Heart left ventricle (tissue), 16 donors: ENCODE results near the gene SPRY2. TPM values are rescaled to one million over a fixed set of nuclear protein-coding genes. Genes with fewer than 3 reads are reported as not detected.
"Not testable (repeated sequence)": the region's sequence is repeated elsewhere in the genome, so short reads cannot be mapped to it uniquely, and the experiment has no call there.

Source experiments
- ATAC-seq, 4 donors: fragments of 200-7000 bp; cut with Tn5 transposase; one replicate each; pipeline ENCODE4 v1.9.1; 2020 to 2022; ENCODE audit warnings: moderate library complexity in 4 of 4, mild to moderate bottlenecking in 3 of 4, moderate number of reproducible peaks in 1 of 4
- DNase-seq, 5 donors: peaks; one replicate each; pipeline ENCODE4 v3.0.0-alpha.2; 2020
- H3K27ac ChIP-seq, 12 donors: fragments of 200-600 bp; sonication (generic) in 4 of 12; one replicate each; pipeline versions ENCODE4 v1.5.0 to v1.8.0; 2016 to 2022; ENCODE audit warnings: mild to moderate bottlenecking in 2 of 12
- H3K27me3 ChIP-seq, 9 donors: fragments of 200-600 bp; sonication (generic) in 2 of 9; one replicate each; pipeline versions ENCODE4 v1.5.1 to v1.8.0; 2016 to 2022; ENCODE audit warnings: mild to moderate bottlenecking in 3 of 9
- H3K36me3 ChIP-seq, 9 donors: fragments of 200-600 bp; sonication (generic) in 2 of 9; one replicate each; pipeline versions ENCODE4 v1.5.0 to v1.8.0; 2018 to 2022; ENCODE audit warnings: mild to moderate bottlenecking in 2 of 9
- H3K4me1 ChIP-seq, 12 donors: fragments of 200-600 bp; sonication (generic) in 4 of 12; one replicate each; pipeline versions ENCODE4 v1.5.0 to v1.8.0; 2016 to 2022; ENCODE audit warnings: mild to moderate bottlenecking in 3 of 12
- H3K4me3 ChIP-seq, 12 donors: fragments of 200-600 bp; sonication (generic) in 4 of 12; one replicate each; pipeline versions ENCODE4 v1.5.0 to v1.8.0; 2017 to 2022; ENCODE audit warnings: mild to moderate bottlenecking in 9 of 12, moderate library complexity in 4 of 12
- H3K9me3 ChIP-seq, 12 donors: fragments of 200-600 bp; sonication (generic) in 4 of 12; one replicate each; pipeline versions ENCODE4 v1.5.0 to v1.8.0; 2016 to 2022; ENCODE audit warnings: mild to moderate bottlenecking in 1 of 12
- CTCF ChIP-seq, 12 donors: fragments of 200-600 bp; sonication (generic) in 4 of 12; IDR thresholded peaks; one replicate each; pipeline versions ENCODE4 v1.5.0 to v1.8.0; 2018 to 2022; ENCODE audit warnings: antibody characterized with exemption in 12 of 12, mild to moderate bottlenecking in 5 of 12
- POLR2A ChIP-seq, 2 donors: fragments of 450-650 bp; IDR thresholded peaks; one replicate each; pipeline ENCODE4 v1.6.1; 2017; ENCODE audit warnings: antibody characterized with exemption in 2 of 2, mild to moderate bottlenecking in 2 of 2, moderate library complexity in 2 of 2
- WGBS, 4 donors: extraction: QIAGEN DNeasy Blood & Tissue Kit in 2 of 4; methylation state at CpG; one replicate each; pipeline versions ENCODE4 v1.1.5 to v1.1.7; 2013 to 2018; 5-methylcytosine and 5-hydroxymethylcytosine counted together
- intact Hi-C, 10 donors: fragments of 100-400 bp; cut with DNase I; formaldehyde crosslinking; loops; one replicate each; pipeline versions ENCODE4 v1.11.1 to v1.14.2; 2022
- polyA plus RNA-seq, 2 donors: library from polyadenylated mRNA; stranded (reverse); fragments of 200-250 nt; gene quantifications; one replicate each; pipeline ENCODE4 v1.2.3, GENCODE V29; 2013
- total RNA-seq, 9 donors: library from RNA; depleted of rRNA in 2 of 9; stranded (reverse); fragments of >200 nt in 2 of 9; fragmentation: NEBNext Ultra II Directional in 3 of 9; extraction: Animal tissue kit (Norgen Biotek cat#: 25700) in 3 of 9; gene quantifications; one replicate each; pipeline versions ENCODE4 v1.1.0 to v1.2.4, GENCODE V29; 2016 to 2023
- donor health status: ischemic (EF 13 %, LVEDD 7.1; RV severe dilation, severe dysfunction).
- donor health status: healthy with polysubstance abuse.
- donor health status: DM: no; HTN: yes; CAD: no.
- donor health status: DM: no; HTN: no; CAD: no.
- donor health status: ischemic (EF 25% LVEDD 6.9; RV normal size, moderate dysfunction).
- donor health status: ischemic (EF 25% LVEDD 5.7; RV mildly dilated, moderate dysfunction).
- donor health status: healthy.
- donor health status: DM: yes; HTN: yes; CAD: no.
- donor health status: ischemic (EF 35%, LVEDD 5.7; RV mildly dilated, moderate dysfunction).
- donor health status: nonischemic (EF 11% LVEDD 7.7; RV severe dilation, severe dysfunction).
- donor health status: DM: yes; HTN: yes; CAD: no.
- donor health status: PGD.
- donor health status: ischemic (EF 29% LVEDD 5.4; RV normal size, mild dysfunction).
- donor health status: nonischemic (EF 23%, LVEDD 6.1; RV moderate dilation, normal function).

SPRY2 gene
- total and polyA plus RNA-seq, 11 donors, result 18.0 to 48.6 (median 31.7) TPM

- DNase-seq, result no peak
- no peaks in the 10 kb centered on the region for H3K36me3 ChIP-seq
- no peak for TF ChIP-seq POLR2A (IDR thresholded peaks at IDR 0.05)
- no peak for TF ChIP-seq CTCF (IDR thresholded peaks at IDR 0.05)
- 75 to 85% (median 79%) methylated on average over 4 of the region's 4 CpGs for WGBS, 4 donors
- intact Hi-C loops, result no loop called here
- peak in 2 of 4 donors; percentile 13 to 19 for ATAC-seq
- H3K27ac ChIP-seq, result peak overlapping the region in 9 of 12 donors; percentile 16 to 62 (median 40)
- no peak overlapping the region for H3K4me3 ChIP-seq
- H3K27me3 ChIP-seq, result no peaks in the 10 kb centered on the region
- H3K9me3 ChIP-seq, result no peaks in the 10 kb centered on the region
- H3K4me1 ChIP-seq, result peaks cover 0 to 23% (median 8%) of the 10 kb centered on the region in 12 donors
Measured at GRCh38 chr13:80359414-80359777, 18.5 kb upstream of the SPRY2 start.

DNA sequence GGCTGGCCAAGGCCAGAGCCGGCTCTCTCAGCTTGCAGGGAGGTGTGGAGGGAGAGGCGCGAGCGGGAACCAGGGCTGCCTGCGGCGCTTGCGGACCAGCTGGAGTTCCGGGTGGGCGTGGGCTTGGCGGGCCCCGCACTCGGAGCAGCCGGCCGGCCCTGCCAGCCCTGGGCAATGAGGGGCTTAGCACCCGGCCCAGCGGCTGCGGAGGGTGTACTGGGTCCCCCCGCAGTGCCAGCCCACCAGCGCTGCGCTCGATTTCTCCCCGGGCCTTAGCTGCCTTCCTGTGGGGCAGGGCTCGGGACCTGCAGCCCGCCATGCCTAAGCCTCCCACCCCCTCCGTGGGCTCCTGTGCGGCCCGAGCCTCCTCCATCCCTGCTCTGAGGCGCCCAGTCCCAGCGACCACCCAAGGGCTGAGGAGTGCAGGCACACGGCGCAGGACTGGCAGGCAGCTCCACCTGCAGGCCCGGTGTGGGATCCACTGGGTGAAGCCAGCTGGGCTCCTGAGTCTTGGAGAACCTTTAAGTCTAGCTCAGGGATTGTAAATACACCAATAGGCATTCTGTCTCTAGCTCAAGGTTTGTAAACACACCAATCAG lies 14.7 kb upstream of the SPRY2 start:
- ATAC-seq, result not testable (repeated sequence)
- 95 to 99% (median 98%) methylated on average over 13 to 32 of the region's 32 CpGs for WGBS, 4 donors

GRCh38 chr13:80348750-80349149 lies 7.8 kb upstream of the SPRY2 start:
- no peaks in the 10 kb centered on the region for H3K36me3 ChIP-seq
- 94 to 97% (median 96%) methylated on average over 6 of the region's 6 CpGs for WGBS, 4 donors
- peaks cover 0 to 14% (median 6%) of the 10 kb centered on the region in 12 donors for H3K4me1 ChIP-seq
- no peaks in the 10 kb centered on the region for H3K27me3 ChIP-seq
- DNase-seq (no peak), ATAC-seq (no peak)
- intact Hi-C loops, result loop anchor here in 6 of 10 donors (5.0 to 10.0 kb wide), 6 partner anchors 126 to 669 kb away; no protein-coding TSS in a partner anchor
- TF ChIP-seq POLR2A (IDR thresholded peaks at IDR 0.05) (no peak), CTCF (IDR thresholded peaks at IDR 0.05) (no peak)
- no peak overlapping the region for H3K27ac ChIP-seq
- H3K4me3 ChIP-seq, result no peak overlapping the region
- H3K9me3 ChIP-seq, result no peaks in the 10 kb centered on the region

More for the DNA sequence above, 14.7 kb upstream of the SPRY2 start:
- peaks cover 0 to 16% (median 8%) of the 10 kb centered on the region in 12 donors for H3K4me1 ChIP-seq
- H3K36me3 ChIP-seq, intact Hi-C loops, H3K27ac ChIP-seq, DNase-seq, H3K9me3 ChIP-seq, H3K4me3 ChIP-seq, H3K27me3 ChIP-seq: not testable (repeated sequence)

- Histone ChIP-seq H3K36me3 (no peaks in the 10 kb centered on the region), H3K9me3 (no peaks in the 10 kb centered on the region), H3K4me3 (no peak overlapping the region), H3K27ac (no peak overlapping the region), H3K27me3 (no peaks in the 10 kb centered on the region), H3K4me1 (peaks cover 0 to 16% (median 7%) of the 10 kb centered on the region in 12 donors)
- no peak for DNase-seq
- intact Hi-C loops, result loop anchor here in 6 of 10 donors (5.0 to 10.0 kb wide), 6 partner anchors 126 to 669 kb away; no protein-coding TSS in a partner anchor
- no peak for ATAC-seq
- TF ChIP-seq CTCF (IDR thresholded peaks at IDR 0.05) (no peak), POLR2A (IDR thresholded peaks at IDR 0.05) (no peak)
Measured at GRCh38 chr13:80348314-80348713, 7.4 kb upstream of the SPRY2 start.
